ENCODE data around the gene TDRD1.

TDRD1 gene

GRCh38 chr10:114272696-114273095 lies 93.5 kb downstream of the TDRD1 start:
- DNase-seq: no peak

- no peak for DNase-seq
These were observed 94.8 kb downstream of the TDRD1 start for GRCh38 chr10:114273910-114274309.

- DNase-seq: no peak
These were observed 95.7 kb downstream of the TDRD1 start for GRCh38 chr10:114274616-114275453.

GRCh38 chr10:114276066-114276465 lies 96.9 kb downstream of the TDRD1 start:
- no peak for DNase-seq

GRCh38 chr10:114276671-114277070 lies 97.5 kb downstream of the TDRD1 start:
- no peak for DNase-seq

- DNase-seq: no peak
These were observed 99.2 kb downstream of the TDRD1 start for GRCh38 chr10:114278140-114278883.

- DNase-seq: no peak
These were observed 99.7 kb downstream of the TDRD1 start for GRCh38 chr10:114278884-114279191.

GRCh38 chr10:114279289-114279688 lies 100.1 kb downstream of the TDRD1 start:
- DNase-seq: no peak

- no peak for DNase-seq
These were observed 100.9 kb downstream of the TDRD1 start for GRCh38 chr10:114279901-114280644.

GRCh38 chr10:114281006-114281405 lies 101.9 kb downstream of the TDRD1 start:
- no peak for DNase-seq

- DNase-seq: no peak
These were observed 102.3 kb downstream of the TDRD1 start for GRCh38 chr10:114281461-114281860.
